C1 segment of cervical spinal cord (tissue), 14 donors: ENCODE measurements around the gene VPS33B.
"Not testable (repeated sequence)": the region's sequence is repeated elsewhere in the genome, so short reads cannot be mapped to it uniquely, and the experiment has no call there.

Source experiments
- DNase-seq, 14 donors: peaks; one replicate each; lab custom pipeline; 2025; lab: John Stamatoyannopoulos, UW

The VPS33B gene

DNA sequence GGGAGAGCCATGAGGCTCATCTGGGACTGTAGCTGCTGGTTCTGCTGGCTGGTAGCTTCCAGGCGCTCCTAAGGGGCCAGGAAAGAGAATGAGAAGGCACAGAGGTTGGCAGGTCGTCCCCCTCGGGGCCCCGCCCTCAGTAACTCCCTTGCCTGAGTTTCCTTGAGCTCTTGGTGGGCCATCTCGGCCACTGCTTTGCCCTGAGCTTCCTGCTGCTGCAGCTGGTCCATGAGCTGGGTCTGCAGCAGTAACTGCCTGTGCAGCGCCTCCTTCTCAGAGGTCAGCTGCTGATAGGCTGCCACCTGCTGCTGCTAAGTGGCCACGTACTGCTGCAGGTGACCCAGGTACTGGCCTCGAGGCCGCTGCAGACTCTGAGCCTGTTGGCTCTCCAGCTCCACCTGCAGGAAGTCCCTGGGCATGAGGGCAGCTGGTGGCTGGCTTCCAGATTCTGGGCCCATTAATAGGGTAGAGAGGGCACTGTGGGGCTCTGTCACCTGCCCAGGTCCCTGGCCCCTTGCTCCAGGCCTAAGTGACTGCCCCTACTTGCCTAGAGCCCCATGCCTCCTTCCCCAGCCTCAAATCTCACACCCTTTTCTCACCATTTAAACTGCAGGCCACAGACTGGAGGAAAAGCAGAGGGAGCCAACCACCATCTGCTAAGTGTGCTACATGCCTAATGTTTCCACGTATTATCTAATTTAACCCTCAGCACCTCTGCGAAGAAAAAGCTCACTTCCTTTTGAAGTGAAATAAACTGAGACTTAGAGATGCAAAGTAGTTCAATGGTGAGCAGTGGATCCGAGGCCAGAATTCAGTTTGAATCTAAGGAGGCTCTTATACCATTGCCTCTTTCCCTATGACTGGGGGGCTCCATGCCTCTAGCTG, 10.8 kb upstream of the VPS33B start:
- no peak for DNase-seq

DNA sequence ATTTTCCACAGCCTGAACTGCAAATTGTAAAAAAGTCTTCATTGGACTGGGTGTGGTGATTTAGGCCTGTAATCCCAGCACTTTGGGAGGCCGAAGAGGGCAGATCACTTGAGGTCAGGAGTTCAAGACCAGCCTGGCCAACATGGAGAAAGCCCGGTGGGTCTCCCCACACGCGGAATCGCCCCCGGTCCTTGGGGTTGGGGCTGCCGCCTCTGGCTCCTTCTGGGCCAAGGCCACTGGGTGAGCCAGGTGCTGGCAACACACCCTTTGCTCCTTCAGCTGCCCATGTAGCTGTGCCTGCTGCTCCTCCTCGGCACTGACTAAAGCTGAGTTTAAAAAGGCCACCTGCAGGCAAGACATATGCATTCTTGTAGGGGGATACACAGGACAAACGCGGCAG, 9.4 kb upstream of the VPS33B start:
- DNase-seq, result no peak

DNA sequence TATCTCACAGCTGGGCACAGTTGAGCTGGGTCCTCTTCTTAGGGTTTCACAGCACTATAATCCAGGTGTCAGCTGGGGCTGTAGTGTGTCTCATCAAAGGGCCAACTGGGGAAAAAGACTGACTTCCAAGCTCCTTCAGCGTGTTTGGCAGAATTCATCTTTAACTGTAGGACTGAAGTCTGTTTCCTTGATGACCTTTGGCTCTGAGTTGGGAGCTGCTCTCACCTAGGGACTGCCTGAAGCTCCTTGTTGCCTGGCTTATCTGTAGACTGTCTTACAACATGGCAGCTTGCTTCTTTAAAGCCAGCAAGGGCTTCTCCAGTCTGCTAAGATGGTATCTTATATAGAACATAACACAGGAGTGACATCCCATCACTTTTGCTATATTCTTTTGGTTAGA, 5.3 kb upstream of the VPS33B start:
- DNase-seq, result no peak

DNA sequence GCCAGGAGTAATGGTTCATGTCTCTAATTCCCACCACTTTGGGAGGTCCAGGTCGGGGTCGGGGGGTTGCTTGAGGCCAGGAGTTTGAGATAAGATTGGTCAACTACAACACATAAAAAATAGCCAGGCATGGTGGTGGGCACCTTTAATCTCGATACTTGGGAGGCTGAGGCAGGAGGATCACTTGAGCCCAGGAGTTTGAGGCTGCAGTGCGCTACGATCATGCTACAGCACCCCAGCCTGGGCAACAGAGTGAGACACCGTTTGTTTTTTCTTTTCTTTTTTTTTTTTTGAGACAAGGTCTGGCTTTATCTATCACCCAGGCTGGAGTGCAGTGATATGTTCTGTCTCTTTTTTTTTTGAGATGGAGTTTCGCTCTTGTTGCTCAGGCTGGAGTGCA, 1.3 kb upstream of the VPS33B start:
- no peak for DNase-seq

DNA sequence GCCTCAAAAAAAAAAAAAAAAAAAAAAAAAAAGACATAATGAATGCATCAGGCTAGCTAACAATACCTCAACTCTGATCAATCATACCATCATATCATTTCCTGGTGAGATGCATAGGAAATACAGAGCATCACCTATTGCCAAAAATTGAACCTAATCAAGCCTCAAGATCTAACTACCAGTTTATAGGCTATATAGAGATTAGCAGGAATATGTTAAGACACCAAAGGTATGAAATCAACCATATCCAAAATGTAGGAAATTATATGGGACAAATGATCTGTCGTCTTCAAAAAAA, 387 bp upstream of the VPS33B start:
- DNase-seq, result no peak

DNA sequence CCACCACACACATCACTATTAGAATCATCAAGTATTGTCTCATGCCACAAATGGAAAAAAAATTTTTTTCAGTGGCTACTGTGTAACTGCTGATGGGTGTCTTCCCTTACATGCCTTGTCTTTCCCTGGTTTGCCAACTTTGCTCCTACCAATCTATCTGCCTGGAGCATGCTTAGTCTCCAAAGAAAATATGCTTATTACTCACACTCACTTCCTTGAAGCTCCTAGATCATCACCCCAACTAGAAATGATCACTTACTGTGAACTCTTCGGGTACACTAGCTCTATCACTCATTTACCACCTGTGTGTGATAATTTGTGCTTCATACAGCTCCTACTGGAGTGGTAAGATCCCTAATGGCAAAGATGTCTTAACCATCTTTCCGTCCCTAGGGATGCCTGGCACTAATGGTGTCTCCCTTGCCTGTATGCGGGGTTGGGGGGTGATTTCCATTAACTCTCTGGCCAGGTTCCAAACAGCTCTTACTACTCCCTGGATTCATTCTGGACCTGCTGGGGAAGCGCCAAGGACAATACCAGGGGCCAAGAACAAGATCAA, 799 bp downstream of the VPS33B start:
- DNase-seq, result no peak

DNA sequence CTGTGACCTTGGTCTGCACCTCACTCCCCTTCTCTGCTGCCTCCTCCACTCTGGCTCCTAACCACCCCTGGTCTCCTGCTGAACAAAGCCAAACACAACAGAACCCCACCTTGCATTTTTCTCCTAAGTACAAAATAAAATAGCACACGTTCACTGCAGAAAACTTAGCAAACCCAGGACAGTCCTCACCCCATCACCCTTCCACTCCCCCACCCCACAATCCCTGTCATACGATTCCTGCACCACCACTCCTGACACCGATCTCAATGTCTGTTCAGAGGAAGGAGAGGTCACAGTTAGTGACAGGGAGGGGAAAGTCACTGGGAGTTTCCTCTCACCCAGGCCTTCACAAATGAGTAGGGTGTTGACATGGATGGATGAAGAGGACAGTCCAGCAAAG, 4.2 kb downstream of the VPS33B start:
- no peak for DNase-seq

DNA sequence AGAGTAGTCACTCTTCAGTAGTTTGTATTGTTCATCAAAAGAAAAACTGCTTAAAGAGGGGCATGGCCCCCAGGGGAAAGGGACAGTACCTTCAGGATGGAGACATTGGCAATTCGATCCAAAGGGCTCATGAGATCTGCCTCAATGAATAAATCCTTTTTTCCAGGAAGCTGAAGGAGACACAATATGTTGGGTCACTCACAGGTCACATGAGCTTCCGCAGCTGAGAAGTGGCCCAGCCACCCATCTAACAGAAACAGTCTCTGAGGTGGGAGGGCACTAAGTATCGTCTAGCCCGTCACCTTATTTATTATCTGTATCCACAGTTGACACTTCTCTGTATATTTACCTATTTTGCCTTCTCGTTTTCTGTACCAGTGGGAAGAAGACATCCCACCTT, 4.7 kb downstream of the VPS33B start:
- DNase-seq, result no peak

DNA sequence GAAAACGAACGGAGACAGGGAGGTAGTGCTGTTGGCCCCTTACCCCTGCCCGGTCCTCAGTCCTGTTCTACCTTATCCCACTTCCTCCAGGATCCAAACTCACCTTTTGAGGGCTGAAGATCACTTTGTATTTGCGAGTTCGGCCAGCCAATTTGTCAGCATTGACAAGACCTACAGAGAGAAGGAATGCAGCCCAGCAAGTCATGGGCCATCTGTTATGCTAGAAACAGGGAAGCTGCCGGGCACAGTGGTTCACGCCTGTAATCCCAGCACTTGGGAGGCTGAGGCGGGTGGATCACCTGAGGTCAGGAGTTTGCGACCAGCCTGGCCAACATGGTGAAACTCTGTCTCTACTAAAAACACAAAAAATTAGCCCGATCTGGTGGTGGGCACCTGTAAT, 8.7 kb downstream of the VPS33B start:
- DNase-seq, result not testable (repeated sequence)

DNA sequence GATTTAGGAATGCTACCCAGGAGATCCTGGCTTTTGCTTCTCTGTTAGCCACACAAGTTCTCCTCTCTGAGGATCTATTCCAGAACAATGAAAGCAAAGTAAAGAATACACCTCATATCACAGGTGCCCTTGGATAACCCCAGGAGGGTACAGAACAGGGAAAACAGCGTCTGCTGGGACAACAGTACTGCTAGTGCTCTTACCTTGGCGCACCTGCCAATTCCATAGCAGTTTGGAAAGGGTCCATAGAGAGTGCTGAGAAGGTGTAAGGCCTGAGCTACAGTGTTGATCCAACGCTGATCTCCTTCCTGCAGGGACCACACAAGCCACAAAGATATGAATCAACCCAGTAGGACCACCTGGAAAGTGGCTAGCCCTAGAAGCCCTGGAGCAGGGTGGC, 15.1 kb downstream of the VPS33B start:
- DNase-seq, result no peak

DNA sequence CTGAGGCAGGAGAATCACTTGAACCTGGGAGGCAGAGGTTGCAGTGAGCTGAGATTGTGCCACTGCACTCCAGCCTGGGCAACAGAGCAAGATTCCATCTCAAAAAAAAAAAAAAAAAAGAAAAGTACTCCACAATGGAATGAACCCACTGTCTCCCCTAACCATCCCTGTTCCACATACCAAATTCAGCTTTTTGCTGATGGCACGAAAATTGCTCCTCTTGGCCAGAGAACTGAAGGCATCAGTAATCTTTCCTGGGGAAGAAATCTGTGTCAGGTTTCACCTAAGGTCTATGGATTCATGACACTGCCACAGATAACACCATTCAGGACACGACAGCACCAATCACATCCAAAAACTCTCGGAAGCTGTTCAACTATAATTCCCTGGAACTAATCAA, 21.2 kb downstream of the VPS33B start:
- DNase-seq, result no peak

DNA sequence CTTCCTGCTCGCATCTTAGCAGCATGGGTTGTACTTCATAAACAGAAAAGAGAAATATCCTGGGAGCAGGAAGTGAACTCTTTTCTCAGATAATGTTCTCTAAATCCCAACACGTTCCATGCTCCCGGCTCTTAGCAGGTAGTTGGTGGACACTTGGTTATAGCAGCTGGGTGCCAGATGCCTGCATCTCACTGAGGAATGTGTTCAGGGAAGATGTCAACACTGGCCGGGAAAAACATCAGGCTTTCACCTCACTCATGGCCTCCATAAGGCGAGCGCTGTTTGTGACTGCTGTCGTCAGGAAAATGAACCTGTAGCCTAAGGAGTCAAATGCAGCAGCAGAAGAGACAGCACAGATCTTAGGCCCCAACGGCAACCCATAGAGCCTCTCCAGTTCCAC, 23.7 kb downstream of the VPS33B start:
- no peak for DNase-seq

DNA sequence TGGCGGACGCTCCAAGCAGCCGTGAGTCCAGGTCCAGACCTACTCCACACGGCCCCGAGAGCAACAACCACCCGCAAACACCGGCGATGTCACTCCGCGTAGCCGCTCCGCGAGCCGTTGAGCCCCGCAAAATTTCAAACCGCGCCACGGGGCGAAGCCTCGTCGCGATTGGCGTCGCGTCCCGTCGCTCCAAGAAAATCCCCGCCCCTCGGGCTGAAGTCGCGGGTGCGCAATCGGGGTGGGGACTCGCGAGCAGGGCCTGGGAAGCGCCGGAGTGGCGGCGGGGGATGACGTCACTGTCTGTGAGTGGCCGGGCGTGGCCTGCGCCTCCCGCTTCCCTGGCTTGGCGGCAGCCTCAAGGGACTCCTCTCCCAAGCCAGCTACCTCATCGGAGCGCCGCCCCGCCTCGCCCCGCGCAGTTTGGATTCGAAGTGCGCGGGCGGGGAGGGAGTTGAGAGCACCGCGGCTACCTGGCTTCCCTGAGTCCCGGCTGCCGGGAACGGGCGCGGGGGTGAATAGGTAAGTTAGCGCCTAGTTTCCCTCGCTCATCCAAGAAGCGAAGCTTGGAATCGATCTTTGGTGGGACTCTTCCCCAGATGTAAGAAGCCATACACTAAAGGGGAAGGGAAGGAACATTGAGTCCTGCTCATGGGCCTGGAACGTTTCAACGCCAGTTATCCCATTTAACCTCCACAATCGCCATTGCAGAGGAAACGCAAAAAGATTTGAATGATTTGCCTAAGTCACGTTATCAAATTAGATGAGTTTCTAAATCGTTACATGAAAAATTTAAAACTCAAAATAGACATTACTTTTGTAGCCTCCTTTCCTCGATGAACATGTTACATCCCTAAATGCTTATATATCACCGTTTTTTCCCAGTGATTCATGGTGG, 27.7 kb downstream of the VPS33B start, which contains the start of gene PRC1:
Gene PRC1, minus strand, starts transcription at position 119 of the 895 bp plus-strand sequence. Its CDS starts 118 bp downstream, at position 1.
- peak; percentile 46 to 96 (median 90) for DNase-seq

DNA sequence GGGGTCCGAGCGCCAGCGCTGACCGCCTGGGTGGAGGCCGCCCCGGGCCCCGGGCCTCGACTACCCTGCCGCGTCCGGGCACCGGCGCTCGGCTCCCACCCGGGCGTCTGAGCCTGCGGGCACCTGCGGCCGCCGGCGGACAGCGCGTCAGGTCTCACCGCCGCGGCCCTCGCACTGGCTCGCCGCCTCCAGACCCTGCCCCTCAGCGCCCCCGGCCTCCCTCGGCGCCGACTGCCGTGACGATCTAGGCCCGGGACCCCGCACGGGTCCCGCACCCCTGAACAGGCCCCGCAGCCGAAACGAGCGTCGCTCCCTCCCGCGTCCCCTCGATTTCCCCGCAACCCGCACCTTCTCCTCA, 28.4 kb downstream of the VPS33B start:
- DNase-seq, result peak in 1 of 14 donors; percentile 31

DNA sequence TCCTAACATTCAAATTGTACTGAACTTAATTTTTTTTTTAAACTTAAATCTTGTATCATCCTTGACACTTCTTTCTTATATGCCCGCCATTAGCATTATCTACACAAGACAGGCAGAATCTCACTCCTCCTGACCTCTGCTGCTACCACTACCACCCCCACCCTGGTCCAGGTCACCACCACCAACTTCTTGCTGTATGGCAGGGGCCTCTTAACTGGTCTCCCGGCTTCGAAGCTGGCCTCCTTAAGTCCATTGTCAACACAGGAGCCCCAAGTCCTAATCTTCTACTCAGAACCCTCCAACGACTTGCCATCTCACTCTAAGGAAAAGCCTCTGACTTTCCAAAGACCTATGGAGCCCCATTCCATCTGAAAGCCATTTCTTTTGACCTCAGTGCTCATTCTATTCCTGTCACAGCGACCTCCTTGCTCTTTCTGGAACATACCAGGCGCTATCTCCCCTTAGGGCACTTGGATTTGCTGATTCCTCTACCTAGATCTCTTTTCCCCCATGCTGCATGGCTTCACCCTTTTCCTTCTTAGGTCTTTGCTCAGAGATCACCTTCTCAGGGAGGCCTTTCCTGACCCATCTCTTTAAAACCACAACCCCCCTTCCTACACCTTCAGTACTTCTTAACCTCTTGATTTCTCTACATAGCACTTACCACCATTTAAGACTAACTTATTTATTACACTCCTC, 30.7 kb downstream of the VPS33B start:
- no peak for DNase-seq

DNA sequence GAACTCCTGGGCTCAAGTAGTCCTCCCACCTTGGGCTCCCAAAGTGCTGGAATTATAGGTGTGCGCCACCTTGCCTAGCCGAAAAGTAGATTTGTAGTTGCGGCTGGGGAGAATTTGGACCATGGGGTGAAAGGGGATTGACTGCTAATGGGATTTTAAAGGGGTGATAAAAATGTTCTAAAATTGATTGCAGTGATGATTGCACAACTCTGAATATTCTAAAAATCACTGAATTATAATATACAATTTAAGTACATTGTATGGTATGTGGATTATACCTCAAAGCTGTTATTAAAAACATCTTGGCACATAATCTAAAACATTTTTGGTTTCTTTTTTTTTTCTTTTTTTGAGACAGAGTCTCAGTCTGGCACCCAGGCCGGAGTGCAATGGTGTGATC, 31.9 kb downstream of the VPS33B start:
- DNase-seq, result no peak

DNA sequence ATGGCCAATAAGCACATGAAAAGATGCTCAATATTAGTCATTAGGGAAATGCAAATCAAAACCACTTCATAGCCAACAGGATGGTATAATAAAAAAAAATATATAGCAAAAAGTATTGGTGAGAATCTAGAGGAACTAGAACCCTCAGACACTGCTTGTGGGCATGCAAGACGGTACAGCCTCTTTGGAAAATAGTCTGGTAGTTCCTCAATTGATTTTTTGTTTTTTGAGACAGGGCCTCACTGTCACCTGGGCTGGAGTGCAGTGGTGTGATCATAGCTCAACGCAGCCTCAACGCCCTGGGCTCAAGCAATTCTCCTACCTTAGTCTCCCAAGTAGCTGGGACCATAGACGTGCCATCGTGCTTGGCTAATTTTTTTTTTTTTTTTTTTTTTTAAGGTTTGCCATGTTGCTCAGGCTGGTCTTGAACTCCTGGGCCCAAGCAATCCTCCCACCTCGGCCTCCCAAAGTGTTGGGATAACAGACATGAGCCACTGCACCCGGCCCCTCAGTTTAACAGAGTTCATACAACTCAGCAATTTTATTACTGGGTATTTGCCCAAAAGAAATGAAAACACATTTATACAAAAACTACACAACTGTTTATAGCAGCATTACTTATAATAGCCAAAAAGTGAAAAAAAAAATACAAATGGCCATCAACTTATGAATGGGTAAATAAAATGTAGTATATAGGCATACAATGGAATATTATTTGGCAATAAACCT, 33.2 kb downstream of the VPS33B start:
- no peak for DNase-seq

DNA sequence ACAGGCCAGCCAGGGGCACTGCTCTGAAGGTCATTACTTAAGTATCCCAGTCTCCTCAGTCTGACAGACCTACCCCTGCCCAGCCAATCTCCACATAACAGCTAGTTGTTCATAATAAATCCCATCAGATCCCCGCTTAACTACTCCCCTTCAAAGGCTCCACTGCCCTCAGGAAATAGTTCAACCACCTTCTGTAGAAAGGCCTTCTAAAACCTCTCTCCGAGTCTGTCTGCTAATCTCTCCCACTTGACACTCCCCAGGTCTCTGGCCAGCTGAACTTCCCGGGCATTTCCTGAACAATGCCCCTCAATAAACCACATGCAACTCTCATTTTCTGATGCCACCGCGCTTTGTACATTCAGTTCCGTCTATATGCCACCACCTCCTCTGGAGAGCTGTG, 34.1 kb downstream of the VPS33B start:
- DNase-seq, result no peak

DNA sequence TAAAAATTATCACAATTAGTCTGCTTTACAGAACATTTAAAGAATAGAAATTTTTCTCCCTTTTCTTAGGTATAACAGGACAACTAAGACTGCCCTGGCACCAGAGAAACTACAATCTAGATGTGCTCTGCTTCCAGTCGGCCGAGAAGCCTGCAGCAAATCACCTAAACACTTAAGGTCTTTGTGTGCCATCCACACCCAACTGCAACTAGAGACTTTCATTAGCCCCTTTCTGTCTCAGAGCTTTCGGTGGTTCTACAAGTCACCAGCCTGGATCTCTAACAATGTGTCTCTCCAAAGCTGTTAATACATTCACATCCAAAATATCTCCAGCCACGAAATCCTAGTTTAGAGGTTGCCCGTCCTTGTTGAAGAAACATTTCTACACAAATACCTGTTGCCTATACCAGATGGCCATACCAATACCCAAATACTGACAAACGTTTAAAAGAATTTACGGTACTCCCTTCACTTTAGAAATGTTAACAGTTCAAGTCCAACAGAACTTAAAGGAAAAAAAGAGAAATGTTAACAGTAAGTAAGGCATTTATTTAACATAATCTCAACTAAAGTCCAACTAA, 34.7 kb downstream of the VPS33B start:
- DNase-seq, result no peak

DNA sequence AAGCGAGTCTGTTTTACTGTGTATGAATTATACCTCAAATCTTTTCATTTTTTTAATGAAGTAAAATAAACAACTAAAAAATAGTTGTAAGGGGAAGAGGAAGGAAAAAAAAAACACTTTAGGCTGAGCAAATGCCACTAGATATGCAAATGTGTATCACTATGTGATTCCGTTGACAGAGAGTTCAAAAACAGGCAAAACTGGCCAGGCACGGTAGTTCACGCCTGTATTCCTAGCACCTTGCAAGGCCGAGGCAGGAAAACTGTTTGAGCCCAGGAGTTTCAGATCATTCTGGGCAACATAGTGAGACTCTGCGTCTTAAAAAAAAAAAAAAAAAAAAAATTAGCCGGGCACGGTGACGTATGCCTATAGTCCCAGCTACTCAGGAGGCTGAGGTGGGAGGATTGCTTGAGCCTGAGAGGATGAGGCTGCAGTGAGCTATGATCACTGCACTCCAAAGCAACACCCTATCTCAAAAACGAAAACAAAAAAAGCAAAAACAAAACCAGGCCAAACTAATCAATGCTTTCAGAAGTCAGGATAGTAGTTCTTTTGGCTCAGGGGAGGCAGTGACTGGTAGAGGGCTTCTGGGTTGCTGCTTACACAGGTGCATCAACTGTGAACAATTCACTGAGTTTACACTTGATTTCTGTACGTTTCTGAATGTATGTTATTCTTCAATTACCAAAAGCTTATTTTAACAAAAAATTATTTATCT, 35.4 kb downstream of the VPS33B start:
- DNase-seq, result no peak
